GM21360 (cell line): ENCODE results near the gene STIM1.

ENCODE experiments used
- ATAC-seq: cut with Tn5 transposase; IDR thresholded peaks from one replicate; pipeline ENCODE4 v1.9.1; 2021; ENCODE audit warnings: mild to moderate bottlenecking, moderate library complexity; ENCODE audit not compliant: unreplicated experiment

The STIM1 gene

GRCh38 chr11:3946455-3947017, 91.1 kb downstream of the STIM1 start:
- no peak for ATAC-seq

GRCh38 chr11:3947061-3947460, 91.6 kb downstream of the STIM1 start:
- ATAC-seq = no peak

GRCh38 chr11:3949125-3949524, 93.7 kb downstream of the STIM1 start:
- no peak for ATAC-seq

- ATAC-seq = no peak
These were observed 95.7 kb downstream of the STIM1 start for GRCh38 chr11:3950996-3951660.

- ATAC-seq = no peak
These were observed 97.3 kb downstream of the STIM1 start for GRCh38 chr11:3952715-3953114.

- ATAC-seq = no peak
These were observed 97.9 kb downstream of the STIM1 start for GRCh38 chr11:3953327-3953726.

GRCh38 chr11:3954448-3955298, 99.2 kb downstream of the STIM1 start:
- no peak for ATAC-seq

GRCh38 chr11:3955299-3955665, 99.8 kb downstream of the STIM1 start:
- no peak for ATAC-seq

GRCh38 chr11:3956038-3956437, 100.6 kb downstream of the STIM1 start:
- no peak for ATAC-seq

- no peak for ATAC-seq
These were observed 101.3 kb downstream of the STIM1 start for GRCh38 chr11:3956748-3957147.

- ATAC-seq = no peak
These were observed 102.0 kb downstream of the STIM1 start for GRCh38 chr11:3957437-3957836.

GRCh38 chr11:3958281-3958680, 102.8 kb downstream of the STIM1 start:
- ATAC-seq = no peak

GRCh38 chr11:3959015-3959902, 103.8 kb downstream of the STIM1 start:
- no peak for ATAC-seq

GRCh38 chr11:3959903-3960265, 104.4 kb downstream of the STIM1 start:
- ATAC-seq = no peak

GRCh38 chr11:3962406-3962840, 107.0 kb downstream of the STIM1 start:
- ATAC-seq = no peak

- no peak for ATAC-seq
These were observed 108.6 kb downstream of the STIM1 start for GRCh38 chr11:3964056-3964455.

- ATAC-seq = no peak
These were observed 109.6 kb downstream of the STIM1 start for GRCh38 chr11:3964935-3965604.

GRCh38 chr11:3967695-3968094, 112.2 kb downstream of the STIM1 start:
- ATAC-seq = no peak

- no peak for ATAC-seq
These were observed 113.7 kb downstream of the STIM1 start for GRCh38 chr11:3969200-3969599.

GRCh38 chr11:3969613-3970012, 114.1 kb downstream of the STIM1 start:
- no peak for ATAC-seq

GRCh38 chr11:3970108-3970507, 114.6 kb downstream of the STIM1 start:
- no peak for ATAC-seq
